GM23248 (cell line): ENCODE measurements around the gene HSF2BP.

ENCODE experiments used
- EZH2 ChIP-seq: fragments of 200-600 bp; sonication (generic); IDR thresholded peaks from 2 replicates; pipeline ENCODE4 v1.6.1; 2018; ENCODE audit warnings: antibody characterized with exemption, mild to moderate bottlenecking; ENCODE audit not compliant: insufficient read depth, poor library complexity, severe bottlenecking
- EZH2phosphoT487 ChIP-seq: fragments of 200-600 bp; sonication (generic); IDR thresholded peaks from 2 replicates; pipeline ENCODE4 v1.6.1; 2018; ENCODE audit warnings: antibody characterized with exemption, moderate library complexity, mild to moderate bottlenecking, low read depth; ENCODE audit not compliant: insufficient read depth

DNA sequence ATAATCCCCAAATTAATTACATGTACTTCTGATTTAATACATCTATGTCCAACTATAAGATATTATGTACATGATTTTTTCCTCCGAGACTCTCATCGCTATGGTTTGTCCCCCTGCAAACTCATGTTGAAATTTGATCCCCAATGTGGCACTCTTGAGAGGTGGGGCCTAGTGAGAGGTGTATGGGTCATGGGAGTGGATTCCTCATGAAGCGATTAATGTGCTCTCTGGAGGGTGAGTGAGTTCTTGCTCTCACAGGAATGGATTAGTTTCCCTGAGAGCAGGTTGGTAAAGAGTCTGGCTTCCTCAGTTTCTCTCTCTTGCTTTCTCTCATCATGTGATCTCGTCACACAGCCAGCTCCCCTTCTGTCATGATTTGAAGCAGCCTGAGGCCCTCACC is 16.1 kb downstream of the HSF2BP start:
- TF ChIP-seq EZH2, result no peak
- no peak for TF ChIP-seq EZH2phosphoT487
